IPS DF 4.7 (cell line): Measurements from ENCODE around the gene GAGE10.
"Not testable (repeated sequence)": the region's sequence is repeated elsewhere in the genome, so short reads cannot be mapped to it uniquely, and the experiment has no call there.

ENCODE experiments used
- DNase-seq: peaks from one replicate; pipeline ENCODE4 v3.0.0-alpha.2; 2013; ENCODE audit warnings: low spot score; ENCODE audit errors: extremely low read depth

GAGE10 gene

GRCh38 chrX:49322266-49322665, 18.8 kb downstream of the GAGE10 start:
- not testable (repeated sequence) for DNase-seq

GRCh38 chrX:49323735-49324134, 20.3 kb downstream of the GAGE10 start:
- not testable (repeated sequence) for DNase-seq

GRCh38 chrX:49330421-49330820, 27.0 kb downstream of the GAGE10 start:
- DNase-seq, result not testable (repeated sequence)

- not testable (repeated sequence) for DNase-seq
Measured at GRCh38 chrX:49331282-49331681, 27.8 kb downstream of the GAGE10 start, which contains the start of gene GAGE13. Gene GAGE13, plus strand, starts transcription at chrX:49331582. Its CDS starts 1,156 bp downstream, at chrX:49332738.

GRCh38 chrX:49331841-49332240, 28.4 kb downstream of the GAGE10 start:
- not testable (repeated sequence) for DNase-seq

GRCh38 chrX:49341449-49341848, 38.0 kb downstream of the GAGE10 start:
- not testable (repeated sequence) for DNase-seq

- DNase-seq, result not testable (repeated sequence)
Measured at GRCh38 chrX:49344496-49345175, 41.2 kb downstream of the GAGE10 start.

- DNase-seq, result not testable (repeated sequence)
Measured at GRCh38 chrX:49345402-49345801, 42.0 kb downstream of the GAGE10 start.

GRCh38 chrX:49346150-49346549, 42.7 kb downstream of the GAGE10 start:
- DNase-seq, result not testable (repeated sequence)
